ENCODE results near the gene LEP.

Gene LEP

GRCh38 chr7:128240696-128241386 is at the start of gene LEP:
Gene LEP (plus strand): TSS chr7:128241278. CDS start chr7:128252019, 10,741 bp downstream.
- DNase-seq (ENCODE audit: low read depth, low spot score) = no peak

GRCh38 chr7:128192497-128193142 is 48.5 kb upstream of the LEP start:
- no peak for DNase-seq (ENCODE audit: low read depth, low spot score)

DNA sequence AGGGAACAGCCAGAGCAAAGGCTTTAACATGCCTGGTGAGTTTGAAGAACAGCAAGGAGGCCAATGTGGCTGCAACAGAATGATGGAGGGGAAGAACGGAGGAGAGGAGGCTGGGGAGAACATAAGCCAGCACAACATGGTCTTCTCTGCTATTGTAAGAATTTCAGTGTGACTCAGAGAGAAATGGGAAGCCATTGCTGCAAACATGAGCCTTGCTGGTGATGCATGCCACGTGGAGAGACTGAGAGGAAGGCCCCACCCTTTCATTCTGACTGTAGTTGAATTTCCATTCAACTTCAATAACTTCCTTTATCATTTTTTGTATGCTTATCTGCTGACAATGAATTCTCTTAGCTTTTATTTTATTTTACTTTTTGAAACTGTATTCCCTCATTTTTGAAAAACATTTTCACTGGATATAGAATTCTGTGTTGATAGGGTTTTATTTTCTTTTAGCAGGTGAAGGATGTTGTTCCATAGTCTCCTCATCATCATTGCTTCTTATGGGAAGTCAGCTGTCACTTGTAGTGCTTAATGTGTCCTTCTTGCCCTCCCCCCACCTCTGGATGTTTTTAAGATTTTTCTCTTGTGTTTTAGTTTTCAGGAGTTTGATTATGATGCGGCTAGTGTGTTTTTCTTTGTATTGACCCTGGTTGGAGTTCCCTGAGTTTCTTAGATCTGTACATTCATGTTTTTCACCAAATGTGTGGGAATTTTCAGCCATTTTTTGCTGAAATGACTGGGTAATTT is 46.4 kb upstream of the LEP start:
- no peak for DNase-seq (ENCODE audit: low read depth, low spot score)

- DNase-seq (ENCODE audit: low read depth, low spot score) = no peak
Observed at GRCh38 chr7:128197589-128197988, 43.5 kb upstream of the LEP start.

- DNase-seq (ENCODE audit: low read depth, low spot score) = no peak
Observed at GRCh38 chr7:128197989-128198580, 43.0 kb upstream of the LEP start.

- no peak for DNase-seq (ENCODE audit: low read depth, low spot score)
Observed at GRCh38 chr7:128200376-128200775, 40.7 kb upstream of the LEP start.

GRCh38 chr7:128201067-128201689 is 39.9 kb upstream of the LEP start:
- DNase-seq (ENCODE audit: low read depth, low spot score) = no peak

DNA sequence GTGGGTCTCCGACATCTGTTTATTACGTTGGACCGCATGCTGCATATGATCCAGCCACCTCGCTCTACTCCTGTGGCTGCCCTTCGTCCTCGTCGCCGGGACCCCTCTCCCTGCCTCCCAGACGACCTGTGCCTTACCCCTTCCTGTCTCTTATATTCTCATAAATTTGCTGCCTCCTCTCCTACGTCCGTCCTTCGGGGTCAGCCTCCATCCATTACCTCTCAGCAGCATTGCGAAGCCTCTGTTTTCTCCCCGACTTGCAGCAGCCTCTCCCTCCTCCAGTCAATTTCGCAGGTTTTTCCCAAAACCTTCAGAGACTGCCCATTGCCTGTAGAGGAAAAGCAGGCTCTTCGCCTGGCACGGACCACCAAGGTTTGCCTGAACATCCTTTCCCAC is 39.4 kb upstream of the LEP start:
- DNase-seq (ENCODE audit: low read depth, low spot score) = no peak

- DNase-seq (ENCODE audit: low read depth, low spot score) = no peak
Observed at GRCh38 chr7:128202287-128202957, 38.7 kb upstream of the LEP start.

DNA sequence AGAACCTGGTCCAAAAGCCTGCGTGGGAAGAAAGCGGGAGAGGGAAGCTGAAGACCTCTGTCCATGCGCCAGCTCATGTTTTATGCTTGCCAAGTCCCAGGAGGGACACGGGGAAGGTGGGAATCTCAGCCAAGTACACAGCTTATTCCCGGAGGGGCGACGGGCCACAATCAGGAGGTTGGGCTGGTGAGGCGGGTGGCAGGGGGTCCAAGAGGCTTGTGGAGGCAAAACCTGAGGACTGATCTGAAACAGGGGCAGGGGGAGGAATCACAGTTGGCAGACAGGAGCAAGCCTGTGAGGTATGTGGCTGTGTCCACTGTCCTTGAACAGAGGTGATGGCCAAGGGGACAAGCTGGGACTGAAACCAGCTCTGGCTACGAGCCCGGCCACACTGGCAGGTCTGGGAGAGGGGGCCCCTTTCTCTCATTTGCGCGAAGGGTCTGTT is 38.0 kb upstream of the LEP start:
- no peak for DNase-seq (ENCODE audit: low read depth, low spot score)

DNA sequence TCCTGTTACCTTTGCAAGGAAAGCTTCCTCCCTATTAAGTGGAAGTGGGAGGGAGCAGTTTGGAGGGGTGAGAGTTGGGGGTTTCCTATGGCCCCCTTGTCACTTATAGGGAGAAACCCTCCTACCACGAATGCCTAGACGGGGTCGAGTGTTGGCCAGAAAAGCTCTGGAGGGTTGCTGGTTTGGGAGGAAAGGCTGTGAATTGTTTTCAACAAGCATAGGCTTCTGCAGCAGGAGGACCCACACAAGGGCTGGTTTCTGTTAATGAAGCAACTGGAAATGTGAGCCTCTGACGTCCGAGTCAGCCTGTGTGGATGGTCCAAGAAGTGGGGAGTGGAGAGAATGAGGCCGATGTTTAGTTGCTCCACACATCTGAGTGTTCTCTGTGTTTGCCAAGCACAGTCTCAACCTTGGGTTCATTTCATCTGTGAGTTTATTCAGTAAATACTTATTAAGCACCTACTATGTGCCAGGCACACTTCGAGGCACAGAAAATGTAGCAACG is 37.3 kb upstream of the LEP start:
- DNase-seq (ENCODE audit: low read depth, low spot score) = no peak

DNA sequence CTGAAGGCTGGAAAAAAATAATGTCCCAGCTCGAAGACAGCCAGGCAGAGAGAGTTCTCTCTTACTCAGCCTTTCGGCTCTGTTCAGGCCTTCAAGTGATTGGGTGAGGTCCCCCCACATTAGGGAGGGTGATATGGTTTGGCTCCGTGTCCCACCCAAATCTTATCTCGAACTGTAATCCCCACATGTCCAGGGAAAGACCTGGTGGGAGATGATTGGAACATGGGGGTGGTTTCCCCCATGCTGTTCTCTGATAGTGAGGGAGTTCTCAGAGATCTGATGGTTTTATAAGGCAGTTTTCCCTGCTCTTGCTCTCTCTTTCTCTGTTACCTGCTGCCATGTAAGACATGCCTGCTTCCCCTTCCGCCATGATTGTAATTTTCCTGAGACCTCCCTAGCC is 36.6 kb upstream of the LEP start:
- no peak for DNase-seq (ENCODE audit: low read depth, low spot score)

GRCh38 chr7:128205068-128205467 is 36.0 kb upstream of the LEP start:
- DNase-seq (ENCODE audit: low read depth, low spot score) = no peak

GRCh38 chr7:128206017-128206746 is 34.9 kb upstream of the LEP start:
- no peak for DNase-seq (ENCODE audit: low read depth, low spot score)

DNA sequence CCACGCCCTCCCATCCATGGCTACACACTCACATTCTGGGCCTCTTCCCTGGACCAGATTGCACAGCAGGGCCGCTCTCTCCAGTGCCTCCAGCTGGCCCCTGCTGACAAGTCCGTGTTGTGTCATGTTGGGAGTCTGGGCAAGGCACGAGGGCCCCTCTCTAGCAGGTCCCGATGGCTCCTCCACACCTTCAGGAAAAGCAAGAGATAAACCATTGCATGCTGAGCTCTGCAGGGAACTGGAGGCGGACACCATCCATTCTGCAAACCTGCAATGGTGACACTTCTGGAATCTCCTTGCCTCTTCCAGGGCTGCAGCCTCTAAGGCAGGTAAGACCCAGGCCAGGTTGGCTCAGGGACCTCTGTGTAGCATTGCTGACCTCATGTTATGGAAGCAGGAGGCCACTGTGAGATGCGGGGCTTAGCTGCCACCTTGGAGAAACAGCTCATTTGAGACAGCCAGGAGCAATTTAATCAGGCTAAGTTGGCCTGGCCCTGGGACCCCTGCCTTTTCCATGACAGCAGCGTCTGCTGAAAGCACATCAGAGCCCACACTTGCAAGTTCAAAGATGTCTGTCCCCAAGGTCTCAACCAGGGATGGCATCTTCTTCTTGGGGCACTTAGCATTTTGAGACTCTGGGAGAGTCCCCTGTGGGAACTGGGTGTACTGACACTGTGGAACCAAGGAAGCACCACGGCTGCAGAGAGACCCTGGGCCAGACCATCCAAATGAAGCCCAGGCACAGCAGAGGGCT is 34.2 kb upstream of the LEP start:
- no peak for DNase-seq (ENCODE audit: low read depth, low spot score)

DNA sequence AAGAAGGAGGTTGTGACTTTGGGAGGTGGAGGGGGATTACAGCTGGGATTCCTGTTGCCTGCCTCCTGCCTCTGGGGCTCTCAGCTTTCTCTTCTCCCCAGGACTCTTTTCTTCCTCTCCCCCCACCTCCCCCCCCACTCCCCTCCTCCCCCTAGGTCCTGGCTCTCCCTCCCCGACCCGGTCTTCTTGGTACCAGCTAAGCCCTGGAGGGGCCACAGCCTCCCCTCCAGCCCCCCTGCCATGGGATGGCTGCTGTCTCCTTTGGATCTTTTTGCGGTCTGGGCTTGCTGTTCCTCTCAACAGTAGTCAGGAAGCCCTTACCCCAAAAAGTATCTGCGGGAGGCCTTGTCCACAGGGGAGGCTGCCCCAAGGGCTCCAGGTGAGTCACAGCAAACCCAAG is 33.5 kb upstream of the LEP start:
- no peak for DNase-seq (ENCODE audit: low read depth, low spot score)

GRCh38 chr7:128209229-128210035 is 31.6 kb upstream of the LEP start:
- peak; percentile 90 for DNase-seq (ENCODE audit: low read depth, low spot score)

DNA sequence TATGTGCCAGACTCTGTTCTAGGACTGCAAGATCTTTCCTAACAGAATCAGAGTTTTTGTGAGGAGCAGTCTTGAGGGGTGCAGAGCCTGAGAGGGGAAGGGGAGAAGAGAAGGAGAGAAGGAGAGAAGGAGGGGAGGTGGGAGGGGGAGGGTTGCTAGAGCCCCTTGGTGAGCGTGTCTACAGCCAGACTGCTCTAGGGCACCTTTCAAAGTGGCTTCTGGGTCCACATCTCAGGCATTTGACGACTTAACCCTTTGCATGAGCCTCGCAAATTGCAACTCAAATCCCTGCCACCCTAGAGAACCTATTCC is 31.1 kb upstream of the LEP start:
- DNase-seq (ENCODE audit: low read depth, low spot score) = no peak

Measured in astrocyte of the hippocampus (primary cell).